HepG2 (cell line): ENCODE measurements around the gene SV2B. TPM values are rescaled to one million over a fixed set of nuclear protein-coding genes. Genes with fewer than 3 reads are reported as not detected.

Source experiments
- ATAC-seq: fragments of 200-7000 bp; cut with Tn5 transposase; 3 replicates; pipeline ENCODE4 v1.9.1; 2020; ENCODE audit warnings: mild to moderate bottlenecking, moderate library complexity
- BruUV-seq: library from RNA; stranded (reverse); fragments of 400-500 nt; replicated peaks from 2 replicates; lab custom pipeline; 2021; lab: Mats Ljungman, UMichigan
- CTCF ChIA-PET: fragments of 300-600 bp; formaldehyde crosslinking; extraction: SDS; loops from one replicate; lab custom pipeline; 2021; ENCODE audit warnings: low total read pairs, inconsistent platforms, low intra/inter-chr PET ratio; lab: Yijun Ruan, JAX
- POLR2A ChIA-PET: fragments of 350-600 bp; sonication (Branson Sonifier 250); formaldehyde crosslinking; loops from one replicate; lab custom pipeline; 2020; ENCODE audit warnings: antibody characterized with exemption, inconsistent platforms; lab: Yijun Ruan, JAX
- DNase-seq: peaks from one replicate; pipeline ENCODE4 v3.0.0-alpha.2; 2015; ENCODE audit warnings: low spot score
- FAIRE-seq: peaks from 3 replicates; lab custom pipeline; 2011; peaks lifted over from hg19 to GRCh38; lab: Jason Lieb, UNC
- H2AFZ ChIP-seq: one replicate; pipeline ENCODE4 v1.6.1; 2011; ENCODE audit warnings: low read length, inconsistent platforms
- H3K27ac ChIP-seq: fragments of 300-600 bp; 3 replicates; pipeline ENCODE4 v1.8.0; 2011; ENCODE audit warnings: mixed run types, mild to moderate bottlenecking, mixed read lengths, low read length, inconsistent platforms; ENCODE audit not compliant: insufficient read depth; ENCODE audit errors: extremely low read length
- H3K27me3 ChIP-seq, 2 experiments: fragments of 200-600 bp in 1 of 2; 2 replicates in 1 of 2; 3 replicates in 1 of 2; pipeline versions ENCODE4 v1.6.0 to v1.8.0; 2011; ENCODE audit warnings: low read length in 2 of 2, mild to moderate bottlenecking in 2 of 2, moderate library complexity in 2 of 2, inconsistent platforms in 1 of 2; ENCODE audit not compliant: insufficient read depth in 2 of 2, control insufficient read depth in 1 of 2
- H3K36me3 ChIP-seq, 2 experiments: fragments of 200-600 bp in 1 of 2; replicated peaks in 1 of 2; 2 replicates in 1 of 2; 3 replicates in 1 of 2; pipeline versions ENCODE4 v1.5.1 to v1.8.0; 2011; ENCODE audit warnings: low read length in 2 of 2, inconsistent platforms in 1 of 2; ENCODE audit not compliant: insufficient read depth in 2 of 2, control insufficient read depth in 1 of 2
- H3K4me1 ChIP-seq: 2 replicates; pipeline ENCODE4 v1.5.1; 2012; ENCODE audit warnings: low read length, inconsistent platforms; ENCODE audit not compliant: insufficient read depth
- H3K4me2 ChIP-seq: 2 replicates; pipeline ENCODE4 v1.6.0; 2011; ENCODE audit warnings: low read depth, low read length, inconsistent platforms
- H3K4me3 ChIP-seq, 3 experiments: fragments of 200-600 bp in 1 of 3; sonication (generic), shearing (Covaris generic) in 1 of 3; replicated peaks in 1 of 3; 2 replicates each; pipeline ENCODE4 v1.5.1; 2011 to 2016; ENCODE audit warnings: low read length in 3 of 3, inconsistent platforms in 2 of 3, low read depth in 2 of 3, mild to moderate bottlenecking in 2 of 3, control low read depth in 1 of 3, mixed read lengths in 1 of 3; ENCODE audit not compliant: insufficient read depth in 1 of 3
- H3K79me2 ChIP-seq: one replicate; pipeline ENCODE4 v1.6.1; 2011; ENCODE audit warnings: low read length, inconsistent platforms; ENCODE audit not compliant: insufficient read depth
- H3K9ac ChIP-seq: 2 replicates; pipeline ENCODE4 v1.6.0; 2011; ENCODE audit warnings: mild to moderate bottlenecking, low read depth, low read length, inconsistent platforms; ENCODE audit not compliant: insufficient read depth
- H3K9me3 ChIP-seq: 2 replicates; pipeline ENCODE4 v1.5.1; 2012; ENCODE audit warnings: mild to moderate bottlenecking, low read length
- H4K20me1 ChIP-seq: 2 replicates; pipeline ENCODE4 v1.6.0; 2011; ENCODE audit warnings: inconsistent platforms, mild to moderate bottlenecking, low read length, moderate library complexity; ENCODE audit not compliant: insufficient read depth
- DMAP1 ChIP-seq: IDR thresholded peaks from 2 replicates; pipeline ENCODE4 v1.6.1; 2016
- ESRRA ChIP-seq: sonication (generic); formaldehyde crosslinking; IDR thresholded peaks from 2 replicates; pipeline ENCODE4 v1.5.1; 2020; ENCODE audit warnings: mild to moderate bottlenecking, low read depth, missing genetic modification reagents
- FOXK2 ChIP-seq: fragments of 450-650 bp; IDR thresholded peaks from 2 replicates; pipeline ENCODE4 v1.6.1; 2016
- MAF1 ChIP-seq: sonication (generic); formaldehyde crosslinking; IDR thresholded peaks from 2 replicates; pipeline ENCODE4 v1.5.0; 2020; ENCODE audit warnings: missing genetic modification reagents, borderline replicate concordance
- NONO ChIP-seq, 2 experiments: fragments of 450-650 bp in 1 of 2; sonication (generic) in 1 of 2; formaldehyde crosslinking in 1 of 2; IDR thresholded peaks in 1 of 2; conservative IDR thresholded peaks in 1 of 2; 2 replicates each; pipeline versions ENCODE4 v1.6.1 to v1.8.0; 2017 to 2022; ENCODE audit warnings: mild to moderate bottlenecking in 1 of 2, missing genetic modification reagents in 1 of 2, moderate library complexity in 1 of 2
- RARA ChIP-seq: IDR thresholded peaks from 2 replicates; pipeline ENCODE4 v1.6.1; 2016; ENCODE audit warnings: missing genetic modification reagents, missing compliant biosample characterization
- TCF7 ChIP-seq: sonication (generic); IDR thresholded peaks from 2 replicates; pipeline ENCODE4 v1.6.1; 2016; ENCODE audit warnings: antibody characterized with exemption, low read depth
- ZBTB26 ChIP-seq: IDR thresholded peaks from 2 replicates; pipeline ENCODE4 v1.6.1; 2016; ENCODE audit warnings: missing compliant biosample characterization, missing genetic modification reagents, borderline replicate concordance
- ZFY ChIP-seq: sonication (generic); formaldehyde crosslinking; IDR thresholded peaks from 2 replicates; pipeline ENCODE4 v1.4.0; 2020; ENCODE audit warnings: missing genetic modification reagents
- ZNF281 ChIP-seq: sonication (generic); formaldehyde crosslinking; IDR thresholded peaks from 2 replicates; pipeline ENCODE4 v1.4.0; 2020; ENCODE audit warnings: missing genetic modification reagents, borderline replicate concordance
- ZNF598 ChIP-seq: sonication (generic); formaldehyde crosslinking; IDR thresholded peaks from 2 replicates; pipeline ENCODE4 v1.5.1; 2020; ENCODE audit warnings: mild to moderate bottlenecking, missing genetic modification reagents, borderline replicate concordance
- ZNF746 ChIP-seq: sonication (generic); formaldehyde crosslinking; IDR thresholded peaks from 2 replicates; pipeline ENCODE4 v1.8.0; 2022; ENCODE audit warnings: mild to moderate bottlenecking, missing genetic modification reagents
- ZUFSP ChIP-seq: sonication (generic); formaldehyde crosslinking; IDR thresholded peaks from 2 replicates; pipeline ENCODE4 v1.9.0; 2021; ENCODE audit warnings: missing genetic modification reagents, mild to moderate bottlenecking, borderline replicate concordance
- ZXDC ChIP-seq: sonication (generic); formaldehyde crosslinking; IDR thresholded peaks from 2 replicates; pipeline ENCODE4 v1.5.0; 2020; ENCODE audit warnings: mild to moderate bottlenecking, missing genetic modification reagents
- WGBS: methylation state at CpG from one replicate; pipeline ENCODE4 v1.1.6; 2017; ENCODE audit warnings: low lambda C conversion rate; 5-methylcytosine and 5-hydroxymethylcytosine counted together
- in situ Hi-C: cut with HindIII; loops from 2 replicates; pipeline ENCODE4 v1.10.0; 2017; ENCODE audit warnings: low pct_unique_long_range_greater_than_20kb; ENCODE audit not compliant: extremely low pct_ligation_motif_present
- intact Hi-C: fragments of 100-400 bp; cut with micrococcal nuclease; formaldehyde crosslinking; loops from one replicate; pipeline ENCODE4 v1.10.0; 2022; ENCODE audit not compliant: unreplicated experiment
- polyA plus RNA-seq, 8 experiments: library from polyadenylated mRNA; depleted of rRNA in 3 of 8; stranded (reverse) in 7 of 8; unstranded in 1 of 8; fragments of >200 nt; fragmentation: Illumina TruSeq in 4 of 8; extraction: Trizol in 4 of 8; gene quantifications; 2 replicates each; pipeline versions ENCODE4 v1.2.1 to v1.2.3, GENCODE V29; 2011 to 2016; ENCODE audit warnings: low read depth in 4 of 8, missing spikeins in 1 of 8, mixed read lengths in 1 of 8; ENCODE audit not compliant: insufficient read depth in 1 of 8
- total RNA-seq, 5 experiments: library from RNA; depleted of rRNA; stranded (reverse); fragments of >200 nt; fragmentation: Illumina TruSeq; extraction: Trizol; gene quantifications; 2 replicates each; pipeline ENCODE4 v1.2.3, GENCODE V29; 2016; ENCODE audit warnings: low read depth in 1 of 5

The SV2B gene
- total and polyA plus RNA-seq, 2 of the 13 experiments (the other 11 are each of a cell fraction or from before 2014, with no cell fraction given): not detected

GRCh38 chr15:91253605-91254004 lies 153.5 kb downstream of the SV2B start:
- no peak overlapping the region for H3K9ac ChIP-seq
- POLR2A ChIA-PET: no interaction called here
- H3K9me3 ChIP-seq: no peaks in the 10 kb centered on the region
- no peaks in the 10 kb centered on the region for H3K79me2 ChIP-seq
- intact Hi-C loops: no loop called here
- H2AFZ ChIP-seq: no peak overlapping the region
- no peak overlapping the region for H3K4me3 ChIP-seq
- CTCF ChIA-PET: no interaction called here
- no peak overlapping the region for H3K4me2 ChIP-seq
- WGBS: 14% methylated on average over 3 of the region's 3 CpGs
- no peak for DNase-seq
- H3K36me3 ChIP-seq: no peaks in the 10 kb centered on the region
- no peaks in the 10 kb centered on the region for H3K4me1 ChIP-seq
- H3K27ac ChIP-seq: no peak overlapping the region
- no TSS peak for BruUV-seq
- H3K27me3 ChIP-seq: no peaks in the 10 kb centered on the region
- in situ Hi-C loops: loop anchor here (25.0 kb wide), 1 partner anchor 316 kb away; the partner anchor contains the start of genes HDDC3 and UNC45A
- H4K20me1 ChIP-seq: no peaks in the 10 kb centered on the region
- ATAC-seq: no peak
- no peak for FAIRE-seq
- no peak for TF ChIP-seq FOXK2
- no peak for TF ChIP-seq ESRRA
- TF ChIP-seq ZNF281: no peak
- TF ChIP-seq ZUFSP (CRISPR knock-in tag): no peak
- TF ChIP-seq ZXDC (CRISPR knock-in tag): no peak
- no peak for TF ChIP-seq ZNF598 (CRISPR knock-in tag)
- TF ChIP-seq RARA (CRISPR knock-in tag): no peak
- TF ChIP-seq MAF1 (CRISPR knock-in tag): no peak
- no peak for TF ChIP-seq DMAP1
- no peak for TF ChIP-seq TCF7
- TF ChIP-seq NONO (IDR thresholded peaks at IDR 0.05): no peak
- TF ChIP-seq NONO (CRISPR knock-in tag; conservative IDR thresholded peaks at IDR 0.05): no peak
- TF ChIP-seq ZFY (CRISPR knock-in tag): no peak
- TF ChIP-seq ZNF746 (CRISPR knock-in tag): no peak
- no peak for TF ChIP-seq ZBTB26 (CRISPR knock-in tag)
